ENCODE results near the gene GLI3. TPM values are rescaled to one million over a fixed set of nuclear protein-coding genes. Genes with fewer than 3 reads are reported as not detected.

The GLI3 gene
- total RNA-seq, 1 experiment from 2014 or later: 45.0 TPM

GRCh38 chr7:41978858-41979257 is 258.2 kb downstream of the GLI3 start:
- peaks cover 5 to 13% (median 10%) of the 10 kb centered on the region in 3 experiments; a peak in 5 of 7 replicates for H3K36me3 Mint-ChIP-seq (ENCODE audit: insufficient read depth in 1 of 3, low read depth in 3 of 3)
- H4K20me1 ChIP-seq (ENCODE audit: control insufficient read depth, insufficient read depth, insufficient read length): no peaks in the 10 kb centered on the region
- H2AK5ac ChIP-seq (ENCODE audit: insufficient read length, low read length): no peak overlapping the region
- no peaks in the 10 kb centered on the region for H3K9me3 ChIP-seq (ENCODE audit: control insufficient read depth, low read depth, low read length)
- H3K79me1 ChIP-seq (ENCODE audit: insufficient read depth, low read depth, low read length, poor library complexity, severe bottlenecking): no peaks in the 10 kb centered on the region
- H3K27ac Mint-ChIP-seq: no peak overlapping the region
- DNase-seq: no peak
- no peak overlapping the region for H2BK15ac ChIP-seq (ENCODE audit: low read depth, low read length)
- H3K23me2 ChIP-seq (ENCODE audit: insufficient read length, low read depth, low read length, poor library complexity, severe bottlenecking): no peaks in the 10 kb centered on the region
- no peak overlapping the region for H4K5ac ChIP-seq (ENCODE audit: insufficient read length, low read depth, low read length)
- H3K18ac ChIP-seq (ENCODE audit: insufficient read length, low read depth, low read length): no peak overlapping the region
- no peak overlapping the region for H3K4ac ChIP-seq (ENCODE audit: low read depth, low read length)
- H3K9ac ChIP-seq (ENCODE audit: extremely low read depth, insufficient read length, low read length): no peak overlapping the region
- TF ChIP-seq CTCF (conservative IDR thresholded peaks at IDR 0.05): no peak
- no peak overlapping the region for H4K91ac ChIP-seq (ENCODE audit: insufficient read length, low read depth, low read length)
- no peak overlapping the region for H4K8ac ChIP-seq (replicated peaks; ENCODE audit: insufficient read length, low read depth, low read length)
- H2AFZ ChIP-seq (ENCODE audit: low read length): no peak overlapping the region
- H3K27me3 Mint-ChIP-seq (ENCODE audit: low read depth): no peaks in the 10 kb centered on the region
- H3K4me3 Mint-ChIP-seq: no peak overlapping the region
- WGBS (ENCODE audit: extremely low coverage, insufficient read length, low lambda C conversion rate): no CpG with 5 or more reads among the region's 4 CpGs
- no peak overlapping the region for H2BK20ac ChIP-seq (ENCODE audit: low read depth, low read length, poor library complexity, severe bottlenecking)
- no peak overlapping the region for H2BK5ac ChIP-seq (ENCODE audit: insufficient read length, low read length)
- no peak overlapping the region for H3K4me2 ChIP-seq (ENCODE audit: insufficient read depth, insufficient read length, low read length)
- no peaks in the 10 kb centered on the region for H3K4me1 ChIP-seq (ENCODE audit: insufficient read depth, low read length)
- H3K9me3 Mint-ChIP-seq: no peaks in the 10 kb centered on the region; a peak in 1 of 5 replicates
- peaks cover 15 to 17% of the 10 kb centered on the region in 2 experiments for H3K4me1 Mint-ChIP-seq
- H3K27me3 ChIP-seq (ENCODE audit: insufficient read depth, low read length): no peaks in the 10 kb centered on the region
- no peak overlapping the region for H3K14ac ChIP-seq (ENCODE audit: insufficient read depth, low read length)
- H3T11ph ChIP-seq (ENCODE audit: low read length): no peak overlapping the region
- no peak overlapping the region for H3K27ac ChIP-seq (ENCODE audit: insufficient read length, low read depth, low read length)
- no peak overlapping the region for H2BK12ac ChIP-seq (ENCODE audit: insufficient read length, low read depth, low read length)
- H3K23ac ChIP-seq (ENCODE audit: insufficient read length, low read depth, low read length): no peak overlapping the region
- H3K79me2 ChIP-seq (ENCODE audit: insufficient read depth, low read length): no peaks in the 10 kb centered on the region
- no peak overlapping the region for H3K56ac ChIP-seq (ENCODE audit: insufficient read length, low read depth, low read length)
- H2BK120ac ChIP-seq (ENCODE audit: low read depth, low read length, poor library complexity, severe bottlenecking): no peak overlapping the region
